ENCODE measurements around the gene PLEKHG4B. TPM values are rescaled to one million over a fixed set of nuclear protein-coding genes. Genes with fewer than 3 reads are reported as not detected.
A peak's percentile ranks its signal among the peaks of the same experiment; 100 is the strongest.

PLEKHG4B gene
- total and polyA plus RNA-seq, 2 of the 4 experiments (the other 2 are of a cell fraction), result 1.1 TPM

GRCh38 chr5:173392-174290, 81.7 kb downstream of the PLEKHG4B start:
- 0 out of 2 replicates have a peak overlapping the region, but pooled peaks have one; percentile 1 for H3K14ac ChIP-seq (replicated peaks; ENCODE audit: low read depth, low read length)
- no peaks in the 10 kb centered on the region for H4K20me1 ChIP-seq (ENCODE audit: insufficient read depth, low read length)
- no peak overlapping the region for H3K4me2 ChIP-seq (ENCODE audit: low read depth, low read length)
- H3K27me3 ChIP-seq (ENCODE audit: control insufficient read depth, insufficient read depth, low read length), result peaks cover 12% of the 10 kb centered on the region
- intact Hi-C loops (cut with micrococcal nuclease) (no loop called here), in situ Hi-C loops (cut with MboI; ENCODE audit: low sequenced_read_pairs) (no loop called here), dilution Hi-C loops (cut with HindIII; ENCODE audit: low sequenced_read_pairs, unreplicated experiment) (no loop called here)
- no peak overlapping the region for H2BK120ac ChIP-seq (ENCODE audit: low read depth, low read length)
- no peak overlapping the region for H3K27ac ChIP-seq (ENCODE audit: insufficient read depth, low read length)
- no peak overlapping the region for H3K23ac ChIP-seq (ENCODE audit: low read depth, low read length)
- peaks cover 10% of the 10 kb centered on the region for H3K4me1 ChIP-seq (ENCODE audit: control insufficient read depth, insufficient read depth, low read length)
- no peak overlapping the region for H4K8ac ChIP-seq (ENCODE audit: low read depth in 2 of 2, low read length in 2 of 2)
- no peaks in the 10 kb centered on the region for H3K36me3 ChIP-seq (ENCODE audit: control insufficient read depth, insufficient read depth, low read length)
- no peak overlapping the region for H3K4me3 ChIP-seq (ENCODE audit: insufficient read depth, low read depth, low read length)
- no peak overlapping the region for H2BK5ac ChIP-seq (ENCODE audit: low read depth, low read length, poor library complexity, severe bottlenecking)
- no peak overlapping the region for H3K9ac ChIP-seq (ENCODE audit: low read depth, low read length)
- CTCF ChIA-PET, result interaction anchor here (2.2 kb wide), 1 partner anchor 15 kb away, joined by 7 read pairs; no protein-coding TSS in a partner anchor
- no peaks in the 10 kb centered on the region; a peak in 1 of 4 replicates for H3K79me1 ChIP-seq (ENCODE audit: low read depth in 1 of 2, low read length in 2 of 2)
- POLR2A ChIA-PET (ENCODE audit: unreplicated experiment), result no interaction called here
- WGBS, 2 experiments (ENCODE audit: extremely low coverage in 2 of 2, insufficient read length in 1 of 2), result 40% methylated on average over 1 of the region's 22 CpGs; no CpG with 5 or more reads in 1 of the 2 experiments
- no peak overlapping the region for H2AK9ac ChIP-seq (replicated peaks; ENCODE audit: low read depth, low read length, poor library complexity)
- TF ChIP-seq NFE2L2 (IDR thresholded peaks at IDR 0.05; ENCODE audit: low read depth, low read length) (no peak), RCOR1 (IDR thresholded peaks at IDR 0.05; ENCODE audit: insufficient replicate concordance, low read length) (no peak), USF2 (IDR thresholded peaks at IDR 0.05; ENCODE audit: low read depth, low read length) (no peak), ELK1 (IDR thresholded peaks at IDR 0.05; ENCODE audit: borderline replicate concordance, low read depth, low read length) (no peak), POLR2A (IDR thresholded peaks at IDR 0.05; ENCODE audit: low read depth, low read length) (no peak), CTCF (conservative IDR thresholded peaks at IDR 0.05; ENCODE audit: low read depth, low read length) (no peak), MAFK (IDR thresholded peaks at IDR 0.05; ENCODE audit: low read depth, low read length) (no peak), RFX5 (IDR thresholded peaks at IDR 0.05; ENCODE audit: low read depth, low read length) (no peak), FOS (IDR thresholded peaks at IDR 0.05; ENCODE audit: low read depth, low read length) (no peak), MAZ (IDR thresholded peaks at IDR 0.05; ENCODE audit: borderline replicate concordance, low read depth, low read length) (no peak), MXI1 (IDR thresholded peaks at IDR 0.05; ENCODE audit: borderline replicate concordance, low read depth, low read length) (no peak), CEBPB (IDR thresholded peaks at IDR 0.05; ENCODE audit: low read depth, low read length) (no peak), BHLHE40 (IDR thresholded peaks at IDR 0.05; ENCODE audit: low read depth, low read length) (no peak)
- no peak overlapping the region for H3K18ac ChIP-seq (ENCODE audit: low read depth, low read length)
- no peaks in the 10 kb centered on the region for H3K9me3 ChIP-seq (ENCODE audit: control insufficient read depth, insufficient read depth, low read length)
- no peak for ATAC-seq (ENCODE audit: low read depth)
- H2BK20ac ChIP-seq (ENCODE audit: low read depth, low read length), result no peak overlapping the region
- no peak overlapping the region for H3K4ac ChIP-seq (ENCODE audit: low read depth, low read length)
- H2AFZ ChIP-seq (replicated peaks; ENCODE audit: low read length, poor library complexity), result peak overlapping the region; percentile 1
- no peak overlapping the region for H2BK15ac ChIP-seq (ENCODE audit: low read depth, low read length)
- no peak overlapping the region for H3K56ac ChIP-seq (ENCODE audit: extremely low read depth, insufficient read depth, low read length)
- no peak overlapping the region for H4K5ac ChIP-seq (ENCODE audit: low read depth, low read length)
- H2AK5ac ChIP-seq (ENCODE audit: low read depth, low read length), result peak overlapping the region; percentile 43; the same call in 1 of the 2 replicates
- BruUV-seq (replicated peaks), result no TSS peak
- peaks cover 12% of the 10 kb centered on the region; the same call in 1 of the 2 replicates for H3K9me1 ChIP-seq (ENCODE audit: insufficient read depth, low read length)
- DNase-seq, result peak; percentile 24
- H4K91ac ChIP-seq (ENCODE audit: insufficient read depth, low read depth, low read length), result no peak overlapping the region

Data from IMR-90 (cell line).